ENCODE data around the gene ST6GAL1.
"Not testable (repeated sequence)": the region's sequence is repeated elsewhere in the genome, so short reads cannot be mapped to it uniquely, and the experiment has no call there.

DNA sequence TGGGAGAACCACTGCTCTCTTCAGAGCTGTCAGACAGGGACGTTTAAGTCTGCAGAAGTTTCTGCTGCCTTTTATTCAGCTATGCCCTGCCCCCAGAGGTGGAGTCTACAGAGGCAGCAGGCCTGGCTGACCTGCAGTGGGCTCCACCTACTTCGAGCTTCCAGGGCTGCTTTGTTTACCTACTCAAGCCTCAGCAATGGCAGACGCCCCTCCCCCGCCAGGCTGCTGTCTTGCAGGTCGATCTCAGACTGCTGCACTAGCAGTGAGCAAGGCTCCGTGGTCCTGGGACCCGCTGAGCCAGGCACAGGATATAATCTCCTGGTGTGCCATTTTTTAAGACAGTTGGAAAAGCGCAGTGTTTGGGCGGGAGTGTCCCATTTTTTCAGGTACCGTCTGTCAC lies 127.5 kb downstream of the ST6GAL1 start:
- not testable (repeated sequence) for TF ChIP-seq EZH2phosphoT487 (IDR thresholded peaks at IDR 0.05; ENCODE audit: borderline replicate concordance); POLR2A (IDR thresholded peaks at IDR 0.05; ENCODE audit: borderline replicate concordance, extremely low read depth, insufficient read depth, insufficient read length); EZH2 (IDR thresholded peaks at IDR 0.05); ELF1 (IDR thresholded peaks at IDR 0.05; ENCODE audit: borderline replicate concordance, low read depth)
- TF ChIP-seq, protein P1, sequence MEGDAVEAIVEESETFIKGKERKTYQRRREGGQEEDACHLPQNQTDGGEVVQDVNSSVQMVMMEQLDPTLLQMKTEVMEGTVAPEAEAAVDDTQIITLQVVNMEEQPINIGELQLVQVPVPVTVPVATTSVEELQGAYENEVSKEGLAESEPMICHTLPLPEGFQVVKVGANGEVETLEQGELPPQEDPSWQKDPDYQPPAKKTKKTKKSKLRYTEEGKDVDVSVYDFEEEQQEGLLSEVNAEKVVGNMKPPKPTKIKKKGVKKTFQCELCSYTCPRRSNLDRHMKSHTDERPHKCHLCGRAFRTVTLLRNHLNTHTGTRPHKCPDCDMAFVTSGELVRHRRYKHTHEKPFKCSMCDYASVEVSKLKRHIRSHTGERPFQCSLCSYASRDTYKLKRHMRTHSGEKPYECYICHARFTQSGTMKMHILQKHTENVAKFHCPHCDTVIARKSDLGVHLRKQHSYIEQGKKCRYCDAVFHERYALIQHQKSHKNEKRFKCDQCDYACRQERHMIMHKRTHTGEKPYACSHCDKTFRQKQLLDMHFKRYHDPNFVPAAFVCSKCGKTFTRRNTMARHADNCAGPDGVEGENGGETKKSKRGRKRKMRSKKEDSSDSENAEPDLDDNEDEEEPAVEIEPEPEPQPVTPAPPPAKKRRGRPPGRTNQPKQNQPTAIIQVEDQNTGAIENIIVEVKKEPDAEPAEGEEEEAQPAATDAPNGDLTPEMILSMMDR (IDR thresholded peaks at IDR 0.05 in 2 of 3, conservative IDR thresholded peaks at IDR 0.05 in 1 of 3; ENCODE audit: borderline replicate concordance in 1 of 3, insufficient read depth in 1 of 3, low read depth in 2 of 3, low read length in 2 of 3) = not testable (repeated sequence)

Measured in HCT116 (cell line).